ENCODE data around the gene TMEM186.
"Not testable (repeated sequence)": the region's sequence is repeated elsewhere in the genome, so short reads cannot be mapped to it uniquely, and the experiment has no call there.

TMEM186 gene

DNA sequence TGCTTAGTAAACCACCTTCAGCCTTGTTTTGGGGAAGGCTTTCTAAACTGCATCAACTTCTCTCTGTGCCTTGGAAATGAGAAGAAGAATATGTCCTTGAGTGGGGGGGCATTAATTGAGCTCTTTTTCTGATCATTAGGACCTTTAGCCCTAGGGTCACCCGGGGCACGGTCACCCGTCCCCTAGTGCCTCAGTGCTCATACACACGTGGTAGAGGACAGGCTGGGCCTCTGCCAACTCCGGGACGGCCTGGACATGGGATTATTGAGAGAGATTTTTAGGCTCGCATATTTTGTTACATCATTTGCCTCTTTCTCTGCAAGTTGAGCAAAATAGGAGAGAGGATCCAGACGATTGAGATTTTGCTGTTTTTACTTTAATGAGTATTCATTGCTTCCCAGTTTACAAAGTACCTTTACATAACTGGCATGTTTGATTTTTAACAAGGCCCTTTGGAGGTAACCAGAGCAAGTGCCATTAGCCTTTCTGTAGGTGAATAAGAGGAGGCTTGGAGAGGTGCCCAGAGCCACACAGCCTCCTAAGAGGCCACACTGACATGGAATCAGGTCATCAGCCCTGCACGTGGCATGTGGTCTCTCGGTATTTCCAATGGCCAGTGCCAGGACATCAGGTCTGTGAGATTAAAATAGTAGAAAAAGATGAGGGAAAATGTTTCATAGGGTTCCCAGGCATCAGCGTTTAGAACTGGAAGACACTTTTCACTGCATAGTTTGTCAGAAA lies 11.3 kb upstream of the TMEM186 start:
- no peak for DNase-seq

DNA sequence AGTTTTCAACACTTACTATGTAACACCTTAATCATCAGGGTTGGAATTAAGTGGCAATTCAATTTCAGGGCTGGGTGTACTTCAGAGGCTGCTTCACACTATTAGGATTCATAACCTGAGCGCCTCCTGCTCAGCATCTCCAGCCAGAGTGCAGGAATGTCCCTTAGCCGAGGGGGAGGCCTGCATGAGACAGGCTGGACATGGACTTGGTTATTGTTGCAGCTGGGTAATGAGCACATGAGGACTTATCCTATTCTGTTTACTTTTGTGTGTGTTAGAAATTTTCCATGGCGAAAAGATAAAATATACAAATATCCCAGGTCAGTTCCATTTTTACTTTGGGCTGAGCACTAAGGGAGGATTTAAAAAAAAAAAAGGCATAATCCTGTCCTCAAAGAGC lies 10.6 kb upstream of the TMEM186 start:
- no peak for DNase-seq

- no peak for DNase-seq
Observed at GRCh38 chr16:8807189-8807588, 9.8 kb upstream of the TMEM186 start.

DNA sequence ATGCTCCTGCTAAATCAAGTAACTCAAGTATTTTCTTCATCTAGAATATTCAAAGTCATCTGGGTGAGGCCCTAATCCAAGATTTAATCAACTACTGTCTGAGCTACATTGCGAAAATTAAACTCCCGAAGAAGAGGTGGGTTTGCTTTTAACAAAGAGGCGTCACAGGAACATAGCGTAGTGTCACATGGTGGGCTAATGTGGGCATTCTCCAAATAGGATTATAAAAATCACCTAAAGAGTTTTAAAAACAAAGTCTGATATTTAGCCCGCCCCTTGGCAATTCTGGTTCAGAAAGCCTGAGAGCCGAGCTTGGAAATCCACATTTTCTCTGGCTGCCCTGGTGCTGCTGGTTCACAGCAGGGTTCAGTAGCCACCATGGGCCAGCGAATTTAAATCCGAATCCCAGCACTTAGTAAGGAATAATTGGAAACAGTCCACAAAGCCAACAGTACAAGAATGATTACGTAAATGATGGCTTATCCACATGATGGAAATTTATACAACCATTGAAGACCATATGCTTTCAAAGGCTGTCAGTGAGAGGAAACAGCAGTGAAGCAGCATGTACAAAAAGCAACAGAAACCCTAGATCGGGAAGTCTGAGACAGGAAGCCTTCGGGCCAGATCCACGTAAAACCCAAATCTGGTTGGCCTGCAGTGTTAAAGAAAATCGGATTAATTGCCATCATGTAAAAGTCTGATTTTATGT lies 9.0 kb upstream of the TMEM186 start:
- DNase-seq, result no peak

- DNase-seq, result no peak
Observed at GRCh38 chr16:8804313-8804712, 6.9 kb upstream of the TMEM186 start.

DNA sequence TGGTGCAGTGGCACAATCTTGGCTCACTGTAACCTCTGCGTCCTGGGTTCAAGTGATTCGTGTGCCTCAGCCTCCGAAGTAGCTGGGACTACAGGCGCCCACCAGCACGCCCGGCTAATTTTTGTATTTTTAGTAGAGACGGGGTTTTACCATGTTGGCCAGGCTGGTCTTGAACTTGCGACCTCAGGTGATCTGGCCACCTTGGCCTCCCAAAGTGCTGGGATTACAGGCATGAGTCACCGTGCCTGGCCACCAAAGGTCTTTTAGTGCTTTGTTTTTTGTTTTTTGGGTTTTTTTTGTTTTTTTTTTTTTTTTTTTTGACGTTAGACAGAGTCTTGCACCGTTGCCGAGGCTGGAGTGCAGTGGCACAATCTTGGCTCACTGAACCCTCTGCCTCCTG lies 6.3 kb upstream of the TMEM186 start:
- DNase-seq, result not testable (repeated sequence)

DNA sequence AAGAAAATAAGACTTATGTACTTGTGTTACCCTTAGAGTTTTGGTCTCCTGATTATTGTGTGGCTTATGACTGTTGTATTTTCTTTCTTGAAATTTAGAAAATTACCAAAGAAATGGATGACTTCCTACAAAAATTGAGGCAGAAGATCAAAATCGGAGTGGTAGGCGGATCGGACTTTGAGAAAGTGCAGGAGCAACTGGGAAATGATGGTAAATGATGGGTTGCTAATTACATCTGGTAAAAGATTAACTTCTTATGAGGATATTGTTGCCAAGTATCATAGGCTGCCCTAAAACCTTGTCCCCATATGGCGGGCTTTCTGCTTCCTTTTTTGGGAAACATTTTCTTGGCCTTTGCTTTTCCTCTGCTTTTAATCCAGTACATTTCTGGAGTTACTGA lies 4.3 kb upstream of the TMEM186 start:
- DNase-seq, result no peak

DNA sequence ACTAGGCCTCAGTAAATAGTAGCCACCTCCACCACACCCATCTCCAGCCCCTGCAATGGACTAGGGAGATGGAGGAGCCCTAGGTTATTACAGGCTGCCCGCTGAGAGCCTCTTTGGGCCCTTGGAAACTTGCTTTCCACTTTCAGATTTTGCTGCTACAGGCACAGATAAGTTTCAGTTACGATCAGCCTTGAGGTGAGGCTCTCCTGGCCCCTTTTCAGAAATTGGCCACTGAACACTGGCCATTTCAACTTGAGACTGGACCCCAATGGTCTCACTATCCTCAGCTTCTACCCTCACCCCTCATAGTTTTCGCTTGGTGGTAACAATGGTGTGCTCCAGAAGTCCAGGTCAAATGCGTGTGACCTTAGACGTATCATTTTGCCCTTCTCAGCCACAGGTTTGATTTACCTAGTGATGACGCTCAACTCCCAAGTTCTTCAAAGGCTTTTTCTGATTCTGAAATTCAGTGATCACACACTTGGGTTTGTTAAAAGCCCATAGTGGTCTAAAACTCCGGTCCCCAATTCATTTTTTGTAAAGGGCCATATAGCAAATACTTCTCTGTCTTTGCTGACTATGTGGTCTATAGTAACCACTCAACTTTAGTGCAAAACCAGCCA lies 1.2 kb upstream of the TMEM186 start:
- no peak for DNase-seq

DNA sequence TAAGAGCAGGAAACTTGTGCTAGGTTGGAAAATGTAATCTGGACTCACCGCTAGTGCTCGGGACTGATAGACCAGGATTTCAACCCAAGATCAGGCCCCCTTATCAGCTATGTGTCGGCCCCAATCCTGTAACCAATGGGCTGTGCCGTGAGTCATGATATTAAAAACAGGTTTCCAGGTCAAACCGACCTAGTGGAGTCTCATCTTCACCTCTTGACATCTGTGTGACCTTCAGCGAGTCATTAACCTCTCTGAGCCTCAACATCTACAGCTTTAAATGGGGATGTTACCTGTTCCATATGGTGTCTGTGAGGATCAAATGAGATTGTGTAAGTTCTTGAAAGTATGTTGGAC lies 712 bp upstream of the TMEM186 start:
- DNase-seq, result no peak

DNA sequence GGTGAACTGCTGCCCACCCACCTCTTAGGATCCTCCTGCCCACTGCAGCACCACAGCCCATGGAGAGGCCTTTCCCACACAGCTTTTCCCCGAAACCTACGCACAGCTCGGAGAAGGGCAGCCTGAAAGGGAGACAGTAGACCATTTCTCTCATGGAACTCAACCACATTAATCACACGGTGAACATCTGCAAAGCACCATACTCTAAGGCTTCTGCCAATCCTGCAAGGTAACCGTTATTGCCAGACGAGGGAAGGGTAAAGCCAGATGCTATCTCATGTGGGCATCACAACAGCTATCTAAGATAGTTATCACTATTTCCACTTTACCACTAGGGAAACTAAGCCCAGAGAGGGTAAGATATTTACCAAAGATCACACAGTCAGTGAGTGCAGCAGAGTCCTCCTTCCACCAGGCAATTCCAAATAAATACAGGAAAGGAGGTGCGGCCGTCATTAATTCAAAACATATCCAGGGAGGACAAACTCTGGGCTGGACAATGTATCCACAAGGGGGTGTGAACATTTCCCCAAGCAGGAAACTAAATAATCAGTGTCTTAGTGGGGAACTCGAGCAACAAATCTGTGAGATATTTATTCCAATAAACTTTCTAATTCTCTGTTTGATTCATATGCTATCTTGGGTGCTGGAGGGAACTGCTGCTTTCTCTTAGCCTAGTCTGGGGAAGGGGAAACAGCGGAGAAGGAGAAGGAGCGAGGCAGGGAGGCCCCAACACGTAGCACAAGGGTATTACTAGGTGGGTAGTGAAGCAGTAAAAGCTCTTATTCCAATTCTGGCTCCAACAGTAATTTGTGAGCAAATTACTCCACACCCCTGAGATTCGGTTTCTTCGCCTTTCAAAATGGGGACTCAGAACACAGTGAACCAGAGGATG lies 723 bp downstream of the TMEM186 start:
- no peak for DNase-seq

- no peak for DNase-seq
Observed at GRCh38 chr16:8795818-8796217, 1.6 kb downstream of the TMEM186 start.

- DNase-seq, result no peak
Observed at GRCh38 chr16:8795091-8795490, 2.3 kb downstream of the TMEM186 start.

DNA sequence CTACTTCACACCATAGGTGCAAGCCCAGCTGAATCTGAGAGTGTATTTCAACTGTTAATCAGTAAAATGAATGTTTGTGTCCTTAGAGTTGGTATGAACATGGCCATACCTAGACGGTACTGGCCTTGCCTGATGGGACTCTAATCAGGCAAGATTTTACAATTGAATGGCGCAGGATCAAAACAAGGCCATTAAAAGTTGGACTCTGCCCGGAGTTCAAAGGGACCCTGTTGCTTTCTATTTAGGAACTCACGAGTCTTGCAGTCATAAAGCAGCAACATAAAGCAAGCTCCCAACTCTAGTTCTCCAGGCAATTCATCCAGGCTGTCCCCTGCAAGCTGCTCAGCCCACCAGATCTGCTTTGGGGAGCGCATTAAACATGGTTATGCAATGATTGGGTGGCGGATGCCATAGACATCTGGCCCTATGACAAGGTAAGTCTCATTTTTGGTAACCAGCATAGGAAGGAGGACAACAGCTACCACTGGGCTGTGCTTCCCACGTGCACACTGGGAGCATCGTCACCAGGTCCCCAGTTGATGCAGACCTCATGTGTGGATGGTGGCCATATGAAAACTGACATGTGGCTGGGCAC lies 8.8 kb downstream of the TMEM186 start:
- DNase-seq, result no peak

DNA sequence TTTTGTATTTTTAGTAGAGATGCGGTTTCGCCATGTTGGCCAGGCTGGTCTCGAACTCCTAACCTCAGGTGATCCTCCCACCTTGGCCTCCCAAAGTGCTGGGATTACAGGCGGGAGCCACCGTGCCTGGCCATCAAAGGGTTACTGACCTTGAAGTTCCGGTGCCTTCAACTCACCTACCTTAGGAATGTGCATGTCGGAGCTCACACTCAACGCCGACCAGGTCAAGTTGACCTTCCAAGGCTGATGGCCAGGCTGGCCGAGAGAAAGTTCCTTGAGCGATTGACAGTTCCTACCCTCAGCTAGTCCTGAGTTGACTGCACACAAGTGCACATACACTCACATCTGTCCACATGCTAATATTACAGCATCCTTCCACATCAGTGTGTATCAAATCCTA lies 11.1 kb downstream of the TMEM186 start:
- DNase-seq, result not testable (repeated sequence)

- DNase-seq, result no peak
Observed at GRCh38 chr16:8785408-8785807, 12.0 kb downstream of the TMEM186 start.

GRCh38 chr16:8782673-8783072 lies 14.8 kb downstream of the TMEM186 start:
- DNase-seq, result no peak

- no peak for DNase-seq
Observed at GRCh38 chr16:8781797-8782196, 15.6 kb downstream of the TMEM186 start.

DNA sequence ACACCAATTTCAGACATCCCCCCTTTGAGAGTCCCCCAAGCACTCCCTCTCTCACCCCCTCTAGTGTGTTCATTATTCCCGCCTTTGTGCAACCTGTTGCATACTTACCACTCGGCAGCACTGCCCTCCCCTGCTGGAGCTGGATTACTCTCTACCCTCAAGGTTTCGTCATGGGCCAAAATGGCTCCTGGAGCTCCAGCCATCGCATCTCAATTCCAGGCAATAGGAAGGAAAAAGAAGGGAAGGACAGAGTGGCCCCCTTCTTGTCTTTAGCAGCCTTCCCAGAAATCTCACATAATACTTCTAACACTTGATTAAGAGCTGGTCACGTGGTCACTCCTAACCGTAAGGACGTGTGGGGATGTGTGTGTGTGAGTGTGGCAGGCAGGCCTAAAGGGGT lies 20.2 kb downstream of the TMEM186 start:
- DNase-seq, result no peak

- DNase-seq, result no peak
Observed at GRCh38 chr16:8776129-8776584, 21.3 kb downstream of the TMEM186 start.

GRCh38 chr16:8775359-8775758 lies 22.1 kb downstream of the TMEM186 start:
- DNase-seq, result no peak

GRCh38 chr16:8774208-8774607 lies 23.2 kb downstream of the TMEM186 start:
- no peak for DNase-seq

DNA sequence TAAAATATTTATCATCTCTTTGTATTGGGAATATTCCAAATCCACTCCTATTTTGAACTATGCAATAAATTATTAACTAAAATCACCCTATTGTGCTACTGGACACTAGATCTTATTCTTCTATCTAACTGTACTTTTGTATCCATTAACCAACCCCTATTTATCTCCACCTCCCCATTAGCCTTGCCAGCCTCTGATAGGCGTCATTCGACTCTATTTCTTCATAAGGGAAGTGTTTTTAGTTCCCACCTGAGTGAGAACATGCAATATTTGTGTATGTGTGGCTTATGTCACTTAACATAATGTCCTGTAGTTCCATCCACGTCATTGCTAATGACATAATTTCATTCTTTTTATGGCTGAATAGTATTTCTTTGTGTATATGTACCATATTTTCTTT lies 23.9 kb downstream of the TMEM186 start:
- no peak for DNase-seq

GRCh38 chr16:8768692-8769091 lies 28.7 kb downstream of the TMEM186 start:
- DNase-seq, result no peak
